ENCODE measurements around the gene MKRN2.

DNA sequence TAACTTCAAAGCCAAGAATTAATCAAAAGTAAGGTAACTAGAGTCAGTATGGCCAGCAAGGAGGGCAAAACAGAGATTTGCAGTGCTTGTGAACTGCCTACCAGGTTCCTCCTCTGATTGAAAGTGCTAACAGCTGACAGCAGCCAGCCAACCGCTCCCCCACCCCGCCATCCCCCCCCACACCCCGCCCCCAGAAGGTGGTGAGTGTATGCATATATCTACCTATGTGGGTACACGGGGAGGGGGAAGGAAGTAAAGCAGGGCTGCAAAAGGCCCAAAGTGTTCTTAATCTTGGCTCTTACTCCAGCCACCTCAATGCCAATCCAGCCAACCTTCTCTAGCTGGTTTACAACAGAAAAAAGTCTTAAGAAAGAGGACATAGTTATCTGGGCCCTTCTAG is 56.4 kb downstream of the MKRN2 start:
- TF ChIP-seq POLR2A (IDR thresholded peaks at IDR 0.05; ENCODE audit: low read depth, low read length), result no peak
- TF ChIP-seq POLR2AphosphoS5 (IDR thresholded peaks at IDR 0.05; ENCODE audit: insufficient read depth, low read depth, low read length), result no peak
- TF ChIP-seq, protein P1, sequence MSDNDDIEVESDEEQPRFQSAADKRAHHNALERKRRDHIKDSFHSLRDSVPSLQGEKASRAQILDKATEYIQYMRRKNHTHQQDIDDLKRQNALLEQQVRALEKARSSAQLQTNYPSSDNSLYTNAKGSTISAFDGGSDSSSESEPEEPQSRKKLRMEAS (IDR thresholded peaks at IDR 0.05; ENCODE audit: insufficient read depth, insufficient read length), result no peak

Measured in endothelial cell of umbilical vein (primary cell).